ENCODE data around the gene CCDC85B.

Gene CCDC85B

GRCh38 chr11:65868076-65868667, 22.3 kb upstream of the CCDC85B start:
- no peak overlapping the region for H3K4me3 ChIP-seq
- H3K27me3 ChIP-seq, result peaks cover 34% of the 10 kb centered on the region
- no peak overlapping the region for H3K9ac ChIP-seq
- H3K36me3 ChIP-seq, result peaks cover 53% of the 10 kb centered on the region
- TF ChIP-seq Cebpa-rat (IDR thresholded peaks at IDR 0.05), result no peak
- H3K4me1 ChIP-seq, result peaks cover 38% of the 10 kb centered on the region
- H4K20me1 ChIP-seq, result peaks cover 85% of the 10 kb centered on the region
- no peaks in the 10 kb centered on the region for H3K9me3 ChIP-seq
- H3K4me2 ChIP-seq, result no peak overlapping the region
- no peak overlapping the region for H3K27ac ChIP-seq

DNA sequence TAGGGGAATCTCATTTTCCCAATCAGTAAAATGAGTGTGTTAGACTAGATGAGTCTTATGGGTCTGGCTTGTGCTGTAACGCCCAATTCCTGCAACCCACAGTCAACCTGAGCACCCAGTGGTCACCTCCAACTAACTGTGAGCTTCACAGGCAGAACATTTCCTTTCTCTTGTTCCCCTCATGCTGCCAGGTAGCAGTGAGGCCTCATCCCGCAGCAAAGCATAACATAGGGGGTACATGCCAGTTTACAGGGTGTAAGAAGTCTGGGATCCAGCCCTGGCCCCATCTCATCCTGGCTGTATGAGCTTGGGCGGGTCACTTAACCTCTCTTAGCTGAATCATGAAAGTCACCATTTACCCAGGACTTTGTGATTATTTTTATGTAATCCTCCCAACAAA, 21.6 kb upstream of the CCDC85B start:
- H3K27me3 ChIP-seq, result peaks cover 36% of the 10 kb centered on the region
- H3K9me3 ChIP-seq, result no peaks in the 10 kb centered on the region
- no peak overlapping the region for H3K4me2 ChIP-seq
- no peak overlapping the region for H3K4me3 ChIP-seq
- H3K9ac ChIP-seq, result no peak overlapping the region
- peaks cover 45% of the 10 kb centered on the region for H3K36me3 ChIP-seq
- no peak for TF ChIP-seq Cebpa-rat (IDR thresholded peaks at IDR 0.05)
- H4K20me1 ChIP-seq, result peaks cover 78% of the 10 kb centered on the region
- peaks cover 43% of the 10 kb centered on the region for H3K4me1 ChIP-seq
- no peak overlapping the region for H3K27ac ChIP-seq

- TF ChIP-seq Cebpa-rat (IDR thresholded peaks at IDR 0.05), result no peak
- H3K9me3 ChIP-seq, result no peaks in the 10 kb centered on the region
- no peak overlapping the region for H3K4me3 ChIP-seq
- H3K27me3 ChIP-seq, result peaks cover 36% of the 10 kb centered on the region
- peaks cover 48% of the 10 kb centered on the region for H3K4me1 ChIP-seq
- peaks cover 37% of the 10 kb centered on the region for H3K36me3 ChIP-seq
- H3K9ac ChIP-seq, result no peak overlapping the region
- no peak overlapping the region for H3K27ac ChIP-seq
- peak overlapping the region; percentile 90 for H3K4me2 ChIP-seq
- H4K20me1 ChIP-seq, result peaks cover 69% of the 10 kb centered on the region
These were observed 20.7 kb upstream of the CCDC85B start for GRCh38 chr11:65869643-65870306.

GRCh38 chr11:65870307-65870658, 20.2 kb upstream of the CCDC85B start:
- no peak for TF ChIP-seq Cebpa-rat (IDR thresholded peaks at IDR 0.05)
- H3K9ac ChIP-seq, result peak overlapping the region; percentile 13; the same call in 1 of the 2 replicates
- H3K4me3 ChIP-seq, result peak overlapping the region; percentile 20; the same call in 1 of the 2 replicates
- peaks cover 48% of the 10 kb centered on the region for H3K4me1 ChIP-seq
- peaks cover 64% of the 10 kb centered on the region for H4K20me1 ChIP-seq
- H3K4me2 ChIP-seq, result peak overlapping the region; percentile 90
- no peaks in the 10 kb centered on the region for H3K9me3 ChIP-seq
- H3K27me3 ChIP-seq, result peaks cover 36% of the 10 kb centered on the region
- H3K36me3 ChIP-seq, result peaks cover 32% of the 10 kb centered on the region
- no peak overlapping the region for H3K27ac ChIP-seq

- no peak for TF ChIP-seq Cebpa-rat (IDR thresholded peaks at IDR 0.05)
- Histone ChIP-seq H3K4me2 (peak overlapping the region; percentile 90), H3K27me3 (peaks cover 36% of the 10 kb centered on the region), H3K4me3 (peak overlapping the region; percentile 20), H3K9ac (peak overlapping the region; percentile 13), H3K27ac (no peak overlapping the region), H3K36me3 (peaks cover 25% of the 10 kb centered on the region), H3K4me1 (peaks cover 48% of the 10 kb centered on the region), H3K9me3 (no peaks in the 10 kb centered on the region), H4K20me1 (peaks cover 57% of the 10 kb centered on the region)
These were observed 19.5 kb upstream of the CCDC85B start for GRCh38 chr11:65870706-65871681.

DNA sequence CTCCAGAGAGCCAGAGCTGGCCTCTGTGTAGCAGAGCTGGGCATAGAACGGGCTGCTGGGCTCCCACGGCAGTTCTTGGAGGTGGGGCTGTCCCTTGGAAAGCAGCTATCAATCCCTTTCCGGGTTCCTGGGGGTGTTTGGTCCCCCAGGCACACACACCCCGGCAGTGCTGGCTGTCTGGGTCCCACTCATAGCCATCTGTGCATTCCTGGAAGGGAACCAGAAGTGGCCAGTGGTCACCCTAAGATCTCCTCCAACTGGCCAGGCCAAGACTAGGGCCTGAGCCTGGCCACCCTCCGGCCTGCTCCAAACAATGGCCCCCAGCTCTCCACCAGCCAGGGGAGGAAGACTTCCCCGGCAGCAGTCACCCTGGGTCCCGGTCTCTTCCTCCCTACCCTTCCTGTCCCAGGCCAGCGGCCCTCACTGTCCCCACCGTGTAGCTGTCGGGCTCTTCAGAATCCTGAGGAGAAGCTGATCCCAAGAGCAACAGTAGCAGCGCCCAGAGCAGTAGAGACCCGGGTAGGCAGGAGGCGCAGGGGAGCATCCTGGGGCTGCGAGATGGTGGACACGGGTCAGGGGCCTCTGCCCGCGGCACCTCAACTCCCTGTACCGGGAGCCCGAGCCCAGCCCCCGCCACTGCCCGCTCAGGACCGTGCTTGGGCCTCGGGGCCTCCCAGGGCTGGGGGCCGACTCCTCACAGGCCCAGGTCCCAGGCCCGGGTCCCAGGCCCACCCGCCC, 18.5 kb upstream of the CCDC85B start:
- Histone ChIP-seq H3K27ac (no peak overlapping the region), H3K9ac (peak overlapping the region; percentile 13; the same call in 1 of the 2 replicates), H4K20me1 (peaks cover 47% of the 10 kb centered on the region), H3K4me2 (peak overlapping the region; percentile 90), H3K4me1 (peaks cover 48% of the 10 kb centered on the region), H3K4me3 (no peak overlapping the region), H3K9me3 (no peaks in the 10 kb centered on the region), H3K27me3 (peaks cover 36% of the 10 kb centered on the region), H3K36me3 (peaks cover 15% of the 10 kb centered on the region)
- no peak for TF ChIP-seq Cebpa-rat (IDR thresholded peaks at IDR 0.05)

DNA sequence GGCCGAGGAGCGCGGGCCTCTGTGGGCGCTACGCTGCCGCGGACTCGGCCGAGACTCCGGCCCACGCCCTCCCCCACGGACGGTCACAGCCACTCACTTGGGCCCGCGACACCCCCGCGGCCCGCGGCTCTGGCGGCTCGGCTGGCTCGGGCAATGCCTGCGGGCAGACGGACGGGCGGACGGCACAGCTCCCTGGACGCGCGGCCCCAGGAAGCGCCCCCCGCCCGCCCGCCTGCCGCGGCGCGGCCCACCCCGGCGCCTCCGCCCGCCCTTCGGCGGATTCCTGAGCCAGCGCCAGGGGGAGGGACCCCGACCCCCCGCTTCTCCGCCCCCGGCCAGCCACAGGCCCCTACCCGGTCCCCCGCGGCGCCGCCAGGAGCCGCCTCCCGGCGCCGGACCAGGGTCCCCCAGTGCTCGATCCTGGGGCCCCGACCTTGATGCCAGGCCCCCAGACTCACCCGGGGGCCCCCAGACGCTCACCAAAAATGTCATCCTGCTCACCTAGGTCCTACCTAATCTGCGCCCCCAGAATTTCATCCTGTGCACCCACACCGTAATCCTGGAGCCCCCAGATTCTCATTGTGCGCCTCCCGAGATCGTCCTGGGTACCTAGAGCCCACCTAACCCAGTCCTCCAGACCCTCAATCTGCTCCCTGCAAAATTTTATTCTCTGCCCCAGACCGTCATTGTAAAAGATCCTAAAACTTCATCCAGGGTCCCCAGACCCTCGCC, 17.7 kb upstream of the CCDC85B start, which contains the start of gene EFEMP2:
TSS of gene EFEMP2 (minus strand) at position 215 of the 732 bp plus-strand sequence. CDS start 446 bp downstream, outside the sequence.
- peaks cover 36% of the 10 kb centered on the region for H3K27me3 ChIP-seq
- peaks cover 43% of the 10 kb centered on the region for H4K20me1 ChIP-seq
- peak within 1 kb of the TSS; percentile 56 for H3K9ac ChIP-seq
- peak within 1 kb of the TSS; percentile 64 for H3K4me3 ChIP-seq
- H3K9me3 ChIP-seq, result no peaks in the 10 kb centered on the region
- no peak for TF ChIP-seq Cebpa-rat (IDR thresholded peaks at IDR 0.05)
- peak within 1 kb of the TSS; percentile 42; the same call in 1 of the 2 replicates for H3K27ac ChIP-seq
- H3K36me3 ChIP-seq, result peaks cover 8% of the 10 kb centered on the region; the same call in 1 of the 2 replicates
- peaks cover 48% of the 10 kb centered on the region for H3K4me1 ChIP-seq
- H3K4me2 ChIP-seq, result peak within 1 kb of the TSS; percentile 92

- Histone ChIP-seq H4K20me1 (peaks cover 35% of the 10 kb centered on the region), H3K9me3 (no peaks in the 10 kb centered on the region), H3K4me2 (peak overlapping the region; percentile 92), H3K4me1 (peaks cover 48% of the 10 kb centered on the region), H3K9ac (peak overlapping the region; percentile 56), H3K36me3 (peaks cover under 1% of the 10 kb centered on the region; the same call in 1 of the 2 replicates), H3K27ac (peak overlapping the region; percentile 42; the same call in 1 of the 2 replicates), H3K27me3 (peaks cover 31% of the 10 kb centered on the region), H3K4me3 (peak overlapping the region; percentile 64)
- no peak for TF ChIP-seq Cebpa-rat (IDR thresholded peaks at IDR 0.05)
These were observed 16.9 kb upstream of the CCDC85B start for GRCh38 chr11:65873318-65874156.

Measured in BLaER1 (cell line).